ENCODE measurements around the gene ATAT1.
"Not testable (repeated sequence)": the region's sequence is repeated elsewhere in the genome, so short reads cannot be mapped to it uniquely, and the experiment has no call there.

The ATAT1 gene

DNA sequence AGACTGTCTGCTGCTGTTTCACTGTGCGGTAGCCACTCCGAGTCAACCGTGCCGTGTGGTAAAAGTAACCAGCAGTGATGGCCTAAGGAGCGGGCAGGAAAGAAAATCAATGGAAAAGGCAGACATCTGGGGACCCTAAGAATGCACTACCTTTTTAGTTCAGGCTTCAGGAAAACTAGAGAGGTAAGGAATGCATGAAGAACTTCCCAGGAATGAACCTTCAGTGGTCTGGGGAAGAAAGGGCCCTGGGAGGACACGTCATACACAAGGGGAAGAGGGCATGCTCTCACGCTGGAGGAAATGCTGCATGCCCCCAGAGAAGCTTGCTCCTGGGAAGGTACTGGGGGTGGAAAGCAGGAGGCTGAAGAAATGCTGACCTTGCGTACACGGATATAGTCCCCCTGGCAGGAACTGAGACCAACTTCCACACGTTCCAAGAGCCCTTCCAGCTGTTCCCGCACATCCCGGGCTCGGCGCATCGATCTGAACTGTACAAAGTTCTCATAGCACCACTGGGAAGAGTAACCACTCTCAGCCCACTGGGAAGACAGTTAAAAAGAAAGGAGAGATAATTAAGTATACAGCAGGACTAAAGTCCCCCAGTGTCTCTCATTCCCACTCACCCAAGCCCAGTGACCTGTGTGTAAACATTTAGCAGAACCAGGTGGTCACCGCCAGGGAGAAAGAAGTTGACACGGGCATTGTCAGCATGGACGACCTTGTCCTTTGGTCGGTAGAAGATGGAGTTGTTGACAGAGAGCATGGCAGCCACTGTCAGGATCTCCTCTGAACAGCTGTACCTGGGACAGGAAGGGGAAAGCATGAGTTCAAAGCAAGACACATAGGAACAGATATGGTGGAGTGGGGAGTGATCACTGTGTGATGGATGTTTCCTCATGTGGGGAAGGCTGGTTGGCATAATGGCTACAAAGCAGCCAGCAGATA, 28.4 kb downstream of the ATAT1 start:
- DNase-seq = no peak

GRCh38 chr6:30655743-30656094, 29.0 kb downstream of the ATAT1 start:
- no peak for DNase-seq

- no peak for DNase-seq
Measured at GRCh38 chr6:30656513-30656912, 29.8 kb downstream of the ATAT1 start.

DNA sequence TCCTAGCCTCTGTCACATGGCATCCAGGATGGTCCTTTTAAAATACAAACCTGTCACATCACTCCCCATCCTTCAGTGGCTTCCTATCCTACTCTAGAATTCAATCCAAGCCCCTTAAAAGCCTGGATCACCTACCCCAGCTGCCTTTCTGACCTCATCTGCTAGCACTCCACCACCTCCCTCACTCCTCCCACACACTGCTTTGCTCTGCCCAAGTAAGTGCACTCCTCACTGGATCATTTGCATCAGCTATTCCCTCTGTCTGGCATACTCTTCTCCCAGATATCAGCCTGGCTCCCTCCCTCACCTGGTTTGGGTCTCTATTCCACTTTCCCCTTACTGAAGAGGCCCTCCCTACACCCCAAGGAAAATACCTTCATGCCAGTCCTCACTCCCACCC, 30.8 kb downstream of the ATAT1 start:
- DNase-seq = no peak

DNA sequence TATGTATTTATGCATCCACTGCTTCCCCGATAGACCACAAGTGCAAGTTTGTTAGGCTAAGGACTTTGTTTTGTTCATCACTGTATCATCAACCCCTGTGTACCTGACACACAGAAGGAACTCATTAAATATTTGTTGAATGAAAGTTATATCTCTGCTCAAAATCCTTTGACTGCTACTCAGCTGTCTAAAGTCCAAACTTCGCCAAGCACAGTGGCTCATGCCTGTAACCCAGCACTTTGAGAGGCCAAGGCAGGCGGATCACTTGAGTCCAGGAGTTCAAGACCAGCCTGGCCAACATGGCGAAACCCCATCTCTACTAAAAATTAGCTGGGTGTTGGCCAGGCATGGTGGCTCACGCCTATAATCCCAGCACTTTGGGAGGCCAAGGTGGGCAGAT, 31.2 kb downstream of the ATAT1 start:
- DNase-seq = not testable (repeated sequence)

GRCh38 chr6:30664994-30665767, 38.5 kb downstream of the ATAT1 start:
- no peak for DNase-seq

DNA sequence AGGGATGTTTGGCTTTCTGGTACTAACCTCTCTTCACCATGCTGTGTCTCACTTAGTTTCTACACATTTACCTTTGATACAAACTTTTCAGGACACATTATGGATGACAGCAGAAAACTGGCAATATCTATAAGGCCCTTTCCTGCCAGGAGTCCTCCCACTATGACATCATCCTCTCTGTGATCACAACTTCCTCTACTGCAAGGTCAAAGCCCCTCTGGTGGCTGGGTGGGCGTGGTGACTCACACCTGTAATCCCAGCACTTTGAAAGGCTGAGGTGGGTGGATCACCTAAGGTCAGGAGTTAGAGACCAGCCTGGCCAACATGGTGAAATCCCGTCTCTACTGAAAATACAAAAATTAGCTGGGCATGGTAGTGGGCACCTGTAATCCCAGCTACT, 39.6 kb downstream of the ATAT1 start:
- DNase-seq = not testable (repeated sequence)

- DNase-seq = no peak
Measured at GRCh38 chr6:30670760-30671527, 44.3 kb downstream of the ATAT1 start.

- DNase-seq = peak; percentile 86 to 93
Measured at GRCh38 chr6:30672445-30673253, 46.0 kb downstream of the ATAT1 start, which contains the start of gene DHX16. DHX16 (minus strand) TSS chr6:30673006; CDS start chr6:30672841, 165 bp downstream.

- no peak for DNase-seq
Measured at GRCh38 chr6:30676660-30677285, 50.1 kb downstream of the ATAT1 start.

GRCh38 chr6:30678964-30679726, 52.5 kb downstream of the ATAT1 start:
- peak; percentile 94 to 96 for DNase-seq

DNA sequence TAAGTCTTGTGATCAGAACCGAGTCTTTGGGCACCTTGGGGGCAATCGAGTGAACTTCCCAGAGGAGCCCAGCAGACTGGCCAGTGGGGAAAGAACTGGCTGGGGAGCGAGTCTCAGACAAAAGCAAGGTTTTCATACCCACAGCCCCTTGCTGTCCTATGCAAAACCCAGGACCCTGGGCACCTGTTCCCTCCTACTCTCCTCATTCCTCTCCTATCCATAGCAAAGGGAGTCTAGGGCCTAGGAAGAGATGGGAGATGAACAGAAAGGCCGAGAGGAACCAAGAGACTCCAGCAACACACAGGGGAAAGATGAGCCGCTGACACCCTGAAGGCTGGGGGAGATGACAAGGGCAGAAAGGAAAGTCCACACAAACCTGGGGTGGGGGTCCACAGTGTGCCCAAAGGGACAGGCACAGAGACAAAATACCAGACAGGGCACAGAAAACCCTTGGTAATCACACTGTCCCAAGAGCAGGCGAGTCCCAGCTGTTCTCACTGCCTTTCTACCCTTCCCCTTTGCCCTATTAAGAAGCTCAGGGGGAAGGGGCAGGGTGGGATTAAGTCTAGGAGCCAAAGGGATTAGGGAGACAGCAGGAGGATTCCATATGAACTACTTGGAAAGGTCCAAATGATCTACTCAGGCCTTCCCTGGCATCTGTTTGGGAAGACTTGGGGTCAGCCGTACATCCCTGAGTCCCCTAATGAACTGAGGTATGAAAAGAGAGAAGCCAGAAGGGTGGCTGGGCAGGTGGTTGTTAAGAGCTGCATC, 53.3 kb downstream of the ATAT1 start:
- DNase-seq = no peak

GRCh38 chr6:30681766-30682142, 55.1 kb downstream of the ATAT1 start:
- no peak for DNase-seq

GRCh38 chr6:30682143-30683117, 55.8 kb downstream of the ATAT1 start:
- peak; percentile 70 to 71 for DNase-seq

DNA sequence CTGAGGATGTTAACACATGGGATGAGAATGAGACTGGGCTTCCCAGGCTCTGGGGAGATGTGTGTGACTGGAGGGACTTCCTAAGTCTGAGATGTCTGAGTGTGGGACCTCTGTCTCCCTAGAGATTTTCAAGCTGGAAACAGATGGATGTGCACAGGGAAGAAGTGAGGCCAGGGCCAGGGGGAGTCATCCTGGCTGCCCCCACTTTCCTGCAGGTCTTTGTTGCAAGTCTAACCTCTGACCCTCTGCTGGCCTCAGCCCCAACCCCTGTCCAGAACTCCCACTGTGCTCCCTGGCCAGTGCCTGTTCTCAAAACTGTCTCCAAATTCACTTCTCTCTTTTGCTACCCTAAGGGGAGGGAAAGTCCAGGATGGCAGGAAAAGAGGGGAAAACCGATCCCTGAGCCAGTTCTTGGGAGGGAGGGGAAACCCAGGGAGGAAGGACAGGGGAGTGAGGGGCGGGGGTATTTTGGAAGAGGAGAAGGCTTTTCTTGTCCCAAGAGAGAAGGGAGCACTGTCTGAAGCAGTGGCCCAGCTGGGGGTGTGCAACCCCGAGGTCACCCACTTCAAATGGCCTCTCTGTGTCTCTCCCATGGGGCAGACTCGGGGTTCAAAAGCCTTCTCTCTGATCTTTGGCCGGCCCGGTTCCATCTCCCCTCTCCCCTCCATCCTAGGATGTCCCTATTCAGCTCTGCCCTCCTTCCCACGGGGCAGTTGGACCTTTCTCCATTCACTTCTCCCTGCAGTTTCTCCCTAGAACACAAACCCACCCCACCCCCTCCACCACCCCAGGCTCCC, 56.7 kb downstream of the ATAT1 start:
- DNase-seq = no peak

DNA sequence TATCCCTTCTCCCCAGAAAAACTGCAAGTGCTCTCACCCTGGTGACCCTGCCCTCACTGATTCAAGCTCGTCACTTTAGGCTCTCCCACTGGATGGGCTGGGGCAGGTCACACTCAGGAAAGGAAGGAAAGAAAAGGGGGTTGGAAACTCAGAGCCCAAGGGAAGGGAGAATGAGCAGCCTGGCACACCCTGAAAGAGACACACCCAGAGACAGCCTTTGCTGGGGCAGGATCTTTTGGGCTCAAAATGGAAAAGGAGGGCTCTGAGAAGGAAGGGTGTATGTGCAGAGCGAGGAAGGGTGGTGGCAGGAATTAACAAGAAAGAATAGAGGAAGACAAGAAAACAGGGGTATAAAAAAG, 57.3 kb downstream of the ATAT1 start:
- no peak for DNase-seq

DNA sequence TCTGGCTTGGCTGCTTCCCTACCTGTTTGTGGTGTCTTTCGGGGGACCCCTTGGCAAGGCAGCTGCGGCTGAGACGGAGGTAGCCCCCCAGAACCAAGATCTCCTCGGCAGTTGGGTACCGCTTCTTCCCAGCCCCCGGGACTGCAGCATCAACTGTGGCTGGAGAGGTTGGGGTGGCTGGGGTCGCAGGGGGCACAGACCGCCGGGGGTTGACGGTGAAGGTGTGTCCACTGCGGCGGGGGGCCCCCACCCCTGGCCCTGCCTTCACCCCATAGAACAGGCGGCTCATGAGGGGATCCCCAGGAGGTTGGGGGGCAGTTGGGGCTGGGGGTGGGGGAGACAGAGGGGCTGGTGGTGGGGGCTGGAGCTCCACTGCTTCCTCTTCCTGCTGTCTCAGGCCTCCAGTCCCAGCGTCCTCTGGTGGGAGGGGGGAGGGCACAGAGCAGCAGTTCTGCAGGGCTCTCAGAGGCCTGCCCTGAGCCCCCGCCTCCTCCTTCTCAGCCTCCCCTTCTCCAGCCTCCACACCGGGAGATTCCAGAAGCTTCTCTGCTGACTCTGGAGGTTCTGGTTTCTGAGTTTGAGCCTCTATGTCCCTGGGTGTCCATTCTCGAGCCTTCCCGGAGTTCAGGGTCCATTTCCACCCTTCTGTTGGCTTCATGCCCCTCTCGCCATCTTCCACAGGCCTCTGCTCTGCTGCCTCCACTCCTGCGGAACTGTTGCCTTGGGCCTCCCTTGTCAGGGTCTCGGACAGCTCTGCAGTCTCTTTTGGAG, 57.9 kb downstream of the ATAT1 start:
- no peak for DNase-seq
